ENCODE data around the gene MGP. TPM values are rescaled to one million over a fixed set of nuclear protein-coding genes. Genes with fewer than 3 reads are reported as not detected.

Gene MGP
- polyA plus RNA-seq, 3 donors: not detected

- Mint-ChIP-seq H3K4me1 (peaks cover 14% of the 10 kb centered on the region), H3K9me3 (no peaks in the 10 kb centered on the region), H3K4me3 (no peak overlapping the region), H3K27ac (no peak overlapping the region), H3K36me3 (peaks cover 4% of the 10 kb centered on the region in 2 donors), H3K27me3 (ENCODE audit: low read depth in 3 of 3) (no peaks in the 10 kb centered on the region)
- H3K27me3 ChIP-seq (ENCODE audit: control insufficient read depth in 2 of 2, insufficient read depth in 2 of 2, low read length in 2 of 2): no peaks in the 10 kb centered on the region
- no peak overlapping the region for H3K4me2 ChIP-seq (replicated peaks; ENCODE audit: extremely low read depth, low read length, poor library complexity, severe bottlenecking)
- intact Hi-C loops (cut with micrococcal nuclease): no loop called here
- no peaks in the 10 kb centered on the region for H3K4me1 ChIP-seq (ENCODE audit: control insufficient read depth in 1 of 2, insufficient read depth in 2 of 2, low read length in 2 of 2)
- H4K20me1 ChIP-seq (ENCODE audit: insufficient read depth, low read length): no peaks in the 10 kb centered on the region
- 0% methylated on average over 1 of the region's 2 CpGs for WGBS (ENCODE audit: insufficient coverage)
- no peak overlapping the region for H3K4me3 ChIP-seq (replicated peaks in 1 of 3; ENCODE audit: low read depth in 2 of 3, low read length in 3 of 3)
- H3K9me3 ChIP-seq (replicated peaks in 1 of 2; ENCODE audit: control insufficient read depth in 1 of 2, insufficient read depth in 1 of 2, low read length in 2 of 2): no peaks in the 10 kb centered on the region
- no peak for TF ChIP-seq CTCF (IDR thresholded peaks at IDR 0.05)
- no peaks in the 10 kb centered on the region for H3K36me3 ChIP-seq (replicated peaks in 1 of 2; ENCODE audit: control insufficient read depth in 1 of 2, insufficient read depth in 2 of 2, low read length in 2 of 2)
- DNase-seq: no peak
- H3K79me2 ChIP-seq (ENCODE audit: insufficient read depth, low read length): no peaks in the 10 kb centered on the region
- no peak overlapping the region for H3K27ac ChIP-seq (ENCODE audit: low read depth in 1 of 2, low read length in 2 of 2)
- H3K9ac ChIP-seq (ENCODE audit: insufficient read depth, low read length, poor library complexity, severe bottlenecking): no peak overlapping the region
- H2AFZ ChIP-seq (ENCODE audit: insufficient read depth, low read depth, low read length, poor library complexity, severe bottlenecking): no peak overlapping the region
These were observed 16.8 kb upstream of the MGP start for GRCh38 chr12:14902465-14902864.

- Histone ChIP-seq H3K4me3 (replicated peaks in 1 of 3; ENCODE audit: low read depth in 2 of 3, low read length in 3 of 3) (no peak overlapping the region), H3K27ac (ENCODE audit: low read depth in 1 of 2, low read length in 2 of 2) (no peak overlapping the region), H3K9ac (ENCODE audit: insufficient read depth, low read length, poor library complexity, severe bottlenecking) (no peak overlapping the region), H3K9me3 (replicated peaks in 1 of 2; ENCODE audit: control insufficient read depth in 1 of 2, insufficient read depth in 1 of 2, low read length in 2 of 2) (no peaks in the 10 kb centered on the region), H4K20me1 (ENCODE audit: insufficient read depth, low read length) (no peaks in the 10 kb centered on the region), H3K27me3 (ENCODE audit: control insufficient read depth in 2 of 2, insufficient read depth in 2 of 2, low read length in 2 of 2) (no peaks in the 10 kb centered on the region), H2AFZ (ENCODE audit: insufficient read depth, low read depth, low read length, poor library complexity, severe bottlenecking) (no peak overlapping the region), H3K4me2 (replicated peaks; ENCODE audit: extremely low read depth, low read length, poor library complexity, severe bottlenecking) (no peak overlapping the region), H3K4me1 (ENCODE audit: control insufficient read depth in 1 of 2, insufficient read depth in 2 of 2, low read length in 2 of 2) (no peaks in the 10 kb centered on the region), H3K79me2 (ENCODE audit: insufficient read depth, low read length) (no peaks in the 10 kb centered on the region), H3K36me3 (replicated peaks in 1 of 2; ENCODE audit: control insufficient read depth in 1 of 2, insufficient read depth in 2 of 2, low read length in 2 of 2) (no peaks in the 10 kb centered on the region)
- Mint-ChIP-seq H3K9me3 (no peaks in the 10 kb centered on the region), H3K36me3 (peaks cover 0 to 2% of the 10 kb centered on the region in 2 donors), H3K27ac (no peak overlapping the region), H3K4me3 (no peak overlapping the region), H3K27me3 (ENCODE audit: low read depth in 3 of 3) (no peaks in the 10 kb centered on the region), H3K4me1 (peaks cover 14% of the 10 kb centered on the region)
- no peak for TF ChIP-seq CTCF (IDR thresholded peaks at IDR 0.05)
- intact Hi-C loops (cut with micrococcal nuclease): no loop called here
- WGBS (ENCODE audit: insufficient coverage): no CpG with 5 or more reads among the region's 1 CpG
- DNase-seq: no peak
These were observed 15.5 kb upstream of the MGP start for GRCh38 chr12:14901228-14901562.

Data from CD14-positive monocyte (primary cell).